Effector CD4-positive, alpha-beta T cell (primary cell): Measurements from ENCODE around the gene DNAJA1.

Experiments used
- DNase-seq: peaks from one replicate; pipeline ENCODE4 v3.0.0-alpha.2; 2020

DNAJA1 gene

GRCh38 chr9:33029231-33029786, 4.2 kb downstream of the DNAJA1 start:
- DNase-seq, result no peak

GRCh38 chr9:33030285-33030684, 5.2 kb downstream of the DNAJA1 start:
- no peak for DNase-seq

- DNase-seq, result no peak
These were observed 7.2 kb downstream of the DNAJA1 start for GRCh38 chr9:33032292-33032691.

GRCh38 chr9:33032865-33033264, 7.8 kb downstream of the DNAJA1 start:
- DNase-seq, result no peak

- no peak for DNase-seq
These were observed 15.8 kb downstream of the DNAJA1 start for GRCh38 chr9:33040792-33041431.

GRCh38 chr9:33041432-33042188, 16.5 kb downstream of the DNAJA1 start:
- no peak for DNase-seq

- no peak for DNase-seq
These were observed 17.4 kb downstream of the DNAJA1 start for GRCh38 chr9:33042473-33042872.

- no peak for DNase-seq
These were observed 18.6 kb downstream of the DNAJA1 start for GRCh38 chr9:33043671-33044070.

GRCh38 chr9:33044162-33044673, 19.1 kb downstream of the DNAJA1 start:
- peak; percentile 52 for DNase-seq

GRCh38 chr9:33044677-33045282, 19.7 kb downstream of the DNAJA1 start:
- DNase-seq, result no peak

- DNase-seq, result no peak
These were observed 21.0 kb downstream of the DNAJA1 start for GRCh38 chr9:33046061-33046460.

- DNase-seq, result no peak
These were observed 23.0 kb downstream of the DNAJA1 start for GRCh38 chr9:33048054-33048465.

- DNase-seq, result no peak
These were observed 24.7 kb downstream of the DNAJA1 start for GRCh38 chr9:33049680-33050361.

GRCh38 chr9:33051144-33051543, 26.1 kb downstream of the DNAJA1 start:
- DNase-seq, result no peak

- no peak for DNase-seq
These were observed 40.3 kb downstream of the DNAJA1 start for GRCh38 chr9:33065157-33066076.

- DNase-seq, result no peak
These were observed 43.9 kb downstream of the DNAJA1 start for GRCh38 chr9:33068991-33069390.

GRCh38 chr9:33076046-33077004, 51.3 kb downstream of the DNAJA1 start, which contains the start of gene SMU1:
SMU1 (minus strand) TSS chr9:33076674; CDS start chr9:33076608, 66 bp downstream.
- peak; percentile 93 for DNase-seq

- DNase-seq, result no peak
These were observed 55.5 kb downstream of the DNAJA1 start for GRCh38 chr9:33080534-33080933.

- peak; percentile 45 for DNase-seq
These were observed 56.2 kb downstream of the DNAJA1 start for GRCh38 chr9:33081128-33081851.

- no peak for DNase-seq
These were observed 57.1 kb downstream of the DNAJA1 start for GRCh38 chr9:33082128-33082527.
